GM21515 (cell line): ENCODE data around the gene AP5M1.
"Not testable (repeated sequence)": the region's sequence is repeated elsewhere in the genome, so short reads cannot be mapped to it uniquely, and the experiment has no call there.

ENCODE experiments used
- ATAC-seq: cut with Tn5 transposase; IDR thresholded peaks from one replicate; pipeline ENCODE4 v1.9.1; 2021; ENCODE audit not compliant: unreplicated experiment

Gene AP5M1, protein sequence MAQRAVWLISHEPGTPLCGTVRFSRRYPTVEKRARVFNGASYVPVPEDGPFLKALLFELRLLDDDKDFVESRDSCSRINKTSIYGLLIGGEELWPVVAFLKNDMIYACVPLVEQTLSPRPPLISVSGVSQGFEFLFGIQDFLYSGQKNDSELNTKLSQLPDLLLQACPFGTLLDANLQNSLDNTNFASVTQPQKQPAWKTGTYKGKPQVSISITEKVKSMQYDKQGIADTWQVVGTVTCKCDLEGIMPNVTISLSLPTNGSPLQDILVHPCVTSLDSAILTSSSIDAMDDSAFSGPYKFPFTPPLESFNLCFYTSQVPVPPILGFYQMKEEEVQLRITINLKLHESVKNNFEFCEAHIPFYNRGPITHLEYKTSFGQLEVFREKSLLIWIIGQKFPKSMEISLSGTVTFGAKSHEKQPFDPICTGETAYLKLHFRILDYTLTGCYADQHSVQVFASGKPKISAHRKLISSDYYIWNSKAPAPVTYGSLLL

DNA sequence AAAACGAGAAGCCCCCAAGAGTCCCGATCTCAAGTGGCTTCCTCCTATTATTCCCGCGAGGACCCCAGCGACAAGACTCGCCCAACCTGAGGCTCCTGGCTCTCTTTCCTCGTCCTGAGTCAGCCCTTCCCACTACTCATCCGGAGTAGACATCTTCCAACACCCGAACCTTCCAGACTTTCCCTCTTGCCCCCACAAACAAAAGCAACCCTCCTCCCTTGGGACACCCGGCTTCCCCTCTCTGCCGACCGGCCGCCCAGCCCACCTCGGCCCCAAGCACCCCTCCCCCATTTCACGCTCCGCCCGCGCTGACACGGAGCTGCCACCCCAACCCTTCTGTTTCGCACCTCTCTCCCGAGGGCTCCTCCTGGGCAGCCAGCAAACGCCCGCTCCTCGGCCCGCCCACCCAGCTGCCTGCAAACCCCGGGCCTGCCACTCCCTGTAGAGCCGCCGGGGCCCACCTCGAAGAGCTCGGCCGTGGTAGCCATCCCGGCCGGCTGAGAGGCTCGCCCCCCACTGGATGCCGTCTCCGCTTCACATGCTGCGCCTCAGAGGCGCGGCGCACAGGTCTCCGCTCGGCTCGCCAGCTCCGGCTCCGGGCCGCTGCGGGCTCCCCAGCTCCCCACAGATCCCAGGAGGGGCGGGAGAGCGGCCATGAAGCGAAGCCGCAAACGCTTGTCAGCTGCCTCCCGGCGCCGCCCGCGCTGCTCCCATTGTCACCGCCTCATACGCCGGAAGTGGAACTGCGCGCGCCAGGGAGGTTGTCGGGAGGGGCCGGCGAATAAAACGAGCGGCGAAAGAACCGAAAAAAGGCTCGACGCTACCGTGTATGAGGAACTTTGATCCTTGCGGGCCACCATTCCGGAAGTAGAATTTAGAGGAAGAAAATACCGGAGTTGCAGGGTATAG, at the start of gene AP5M1, which contains the start of gene EXOC5:
AP5M1 (plus strand) TSS at position 811 of the 909 bp plus-strand sequence. CDS start 344 bp downstream, outside the sequence.
EXOC5 (minus strand) TSS at position 745 of the 909 bp plus-strand sequence; CDS start at position 488, 257 bp downstream.
- ATAC-seq, result peak; percentile 90

DNA sequence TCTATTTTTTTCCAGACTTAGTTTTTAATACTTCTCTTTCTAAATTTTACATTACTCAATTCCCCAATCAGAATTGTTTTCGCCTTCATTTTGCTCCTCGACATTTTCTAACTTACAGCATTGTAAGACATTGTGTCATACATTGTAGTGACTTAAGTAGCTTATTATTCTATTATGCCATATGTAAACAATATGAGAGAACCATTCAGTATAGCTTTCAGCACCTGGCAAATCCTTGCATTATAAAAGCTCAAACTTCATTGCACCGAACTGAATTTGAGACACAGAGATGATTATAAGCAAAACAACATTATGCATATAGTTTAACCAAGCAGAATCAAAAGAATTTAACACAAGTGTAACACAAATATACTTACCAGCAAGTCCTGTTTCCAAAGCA, 46.8 kb upstream of the AP5M1 start:
- no peak for ATAC-seq

DNA sequence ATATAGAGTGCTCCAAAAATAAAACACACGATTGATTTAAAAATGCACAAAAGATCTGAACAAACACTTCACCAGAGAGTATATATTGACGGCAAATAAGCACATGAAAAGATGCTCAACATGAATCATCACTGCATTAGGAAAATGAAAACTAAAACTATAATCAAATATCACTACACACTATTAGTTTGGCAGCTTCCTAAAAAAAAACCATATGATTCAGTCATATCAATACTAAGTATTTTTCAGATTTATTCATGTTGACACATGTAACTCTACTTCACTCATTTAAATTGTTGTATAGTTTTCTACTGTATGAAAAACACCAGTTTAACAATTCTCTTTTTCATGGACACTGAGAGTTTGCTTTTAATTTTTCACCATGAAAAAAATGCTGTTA, 41.7 kb upstream of the AP5M1 start:
- ATAC-seq, result no peak

DNA sequence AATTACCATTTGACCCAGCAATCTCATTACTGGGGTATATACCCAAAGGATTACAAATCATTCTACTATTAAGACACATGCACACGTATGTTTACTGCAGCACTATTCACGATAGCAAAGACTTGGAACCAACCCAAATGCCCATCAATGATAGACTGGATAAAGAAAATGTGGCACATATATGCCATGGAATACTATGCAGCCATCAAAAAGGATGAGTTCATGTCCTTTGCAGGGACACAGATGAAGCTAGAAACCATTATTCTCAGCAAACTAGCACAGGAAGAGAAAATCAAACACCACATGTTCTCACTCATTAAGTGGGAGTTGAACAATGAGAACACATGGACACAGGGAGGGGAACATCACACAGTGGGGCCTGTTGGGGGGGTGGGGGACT, 40.5 kb upstream of the AP5M1 start:
- ATAC-seq, result not testable (repeated sequence)

DNA sequence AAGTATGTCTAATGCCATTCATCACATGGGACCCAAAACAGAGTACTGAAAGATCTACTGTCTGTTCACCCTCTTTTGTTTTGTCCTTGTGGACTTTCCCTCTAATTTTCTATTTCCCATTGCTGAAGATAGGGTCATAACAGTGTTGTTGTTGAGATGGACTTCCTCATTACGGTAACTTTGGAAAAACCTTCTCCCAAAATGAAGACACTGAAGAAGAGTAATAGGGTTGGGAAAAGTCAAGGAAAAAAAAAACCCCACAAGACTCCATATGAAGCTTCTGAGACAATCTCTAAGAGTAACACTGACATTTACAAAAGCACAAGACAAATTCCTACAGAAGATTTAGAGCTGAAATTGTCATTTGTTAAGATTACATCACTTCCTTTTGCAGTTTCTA, 36.8 kb upstream of the AP5M1 start:
- ATAC-seq, result no peak

DNA sequence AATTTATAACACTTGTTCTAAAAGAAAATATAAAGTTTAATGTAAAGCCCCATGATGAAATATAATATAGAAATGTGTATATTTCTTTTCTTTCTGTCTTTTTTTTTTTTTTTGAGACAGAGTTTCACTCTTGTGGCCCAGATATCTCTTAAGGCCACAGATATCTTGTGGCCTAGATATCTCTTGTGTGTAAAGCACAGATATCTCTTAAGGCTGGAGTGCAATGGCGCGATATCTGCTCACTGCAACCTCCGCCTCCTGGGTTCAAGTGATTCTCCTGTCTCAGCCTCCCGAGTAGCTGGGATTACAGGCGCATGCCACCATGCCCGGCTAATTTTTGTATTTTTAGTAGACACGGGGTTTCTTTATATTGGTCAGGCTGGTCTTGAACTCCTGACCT, 28.7 kb upstream of the AP5M1 start:
- ATAC-seq, result not testable (repeated sequence)

DNA sequence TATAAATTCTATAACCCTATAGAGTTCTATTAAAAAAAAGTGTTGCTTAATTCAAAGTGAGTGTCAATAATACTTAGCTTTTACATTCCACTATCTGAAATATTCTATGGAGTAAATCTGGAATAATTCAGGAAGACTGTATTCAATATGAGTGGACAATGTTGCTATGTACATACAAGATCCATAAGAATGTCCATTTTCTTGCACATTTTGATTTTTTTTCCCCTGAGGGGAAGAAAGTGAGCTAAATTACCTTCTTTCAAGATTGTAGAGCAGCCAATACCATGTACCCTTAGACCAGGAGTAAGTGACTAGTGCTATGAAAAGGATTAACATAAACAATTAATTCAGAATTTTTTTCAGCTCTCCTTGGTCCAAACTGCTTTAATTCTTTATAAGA, 25.5 kb upstream of the AP5M1 start:
- no peak for ATAC-seq

DNA sequence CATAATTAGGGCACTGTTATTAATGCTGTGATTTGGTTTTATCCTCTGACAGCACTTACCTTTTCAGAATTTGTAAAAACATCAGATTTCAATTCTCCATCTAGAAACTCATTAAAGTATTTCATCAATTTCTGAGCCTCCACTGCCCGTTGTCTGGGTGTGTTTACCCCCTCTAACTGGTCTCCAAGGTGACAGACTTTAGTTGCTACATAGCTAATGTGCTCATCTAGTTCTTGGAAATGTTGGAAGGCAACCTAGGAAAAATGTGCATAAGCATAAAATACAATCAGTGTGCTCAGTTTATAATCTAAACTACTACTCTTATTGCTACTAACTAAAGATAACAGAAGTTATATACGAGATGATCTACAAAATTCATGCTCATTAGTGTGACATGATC, 24.7 kb upstream of the AP5M1 start:
- ATAC-seq, result no peak

DNA sequence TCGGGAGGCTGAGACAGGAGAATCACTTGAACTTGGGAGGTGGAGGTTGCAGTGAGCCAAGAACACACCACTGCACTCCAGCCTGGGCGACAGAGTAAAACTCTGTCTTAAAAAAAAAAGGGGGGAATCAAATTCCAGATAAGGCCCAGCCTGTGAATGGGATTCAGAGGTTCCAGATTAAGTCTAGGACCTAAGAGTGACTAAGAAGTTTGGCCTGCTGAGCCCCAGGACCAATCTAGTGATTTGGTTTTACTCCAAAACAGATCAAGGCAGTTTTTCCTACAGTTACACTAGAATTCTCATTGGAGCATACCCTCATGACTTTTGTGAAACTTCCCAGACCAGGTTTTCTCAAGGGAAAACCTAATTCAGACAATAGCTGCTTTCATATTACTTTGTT, 22.8 kb upstream of the AP5M1 start:
- no peak for ATAC-seq

DNA sequence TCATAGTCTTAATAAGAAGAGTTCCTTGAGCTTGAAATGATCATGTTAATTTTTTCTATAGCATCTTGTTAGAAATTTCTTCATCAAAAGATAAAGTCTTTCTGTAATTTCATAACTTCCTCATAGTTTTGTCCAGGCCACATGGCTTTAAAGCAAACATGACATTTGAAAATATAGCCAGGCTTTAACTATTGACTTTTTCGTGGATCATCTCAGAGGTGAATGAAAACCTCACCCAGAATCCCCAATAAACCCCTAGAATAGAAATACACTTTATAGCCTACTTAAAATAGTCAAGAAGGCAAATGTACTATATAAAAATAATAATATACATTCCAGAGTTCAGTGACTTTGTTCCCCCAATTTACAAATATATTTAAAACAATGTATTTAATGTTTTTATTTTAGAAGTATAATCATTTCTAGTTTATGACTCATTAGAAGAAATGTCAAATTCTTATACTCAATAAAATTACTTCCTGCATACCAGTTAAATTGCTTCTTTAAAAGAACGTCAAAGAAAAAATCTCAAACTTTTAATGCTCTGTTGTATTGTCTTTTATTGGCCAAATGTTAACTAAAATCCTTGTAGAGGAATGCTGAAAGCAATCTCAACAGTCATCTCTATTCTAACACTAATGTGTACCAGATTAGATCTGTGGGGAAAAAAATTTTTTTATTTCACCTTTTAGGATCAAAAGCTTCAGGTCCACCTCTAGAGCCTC, 21.7 kb upstream of the AP5M1 start:
- ATAC-seq, result no peak

DNA sequence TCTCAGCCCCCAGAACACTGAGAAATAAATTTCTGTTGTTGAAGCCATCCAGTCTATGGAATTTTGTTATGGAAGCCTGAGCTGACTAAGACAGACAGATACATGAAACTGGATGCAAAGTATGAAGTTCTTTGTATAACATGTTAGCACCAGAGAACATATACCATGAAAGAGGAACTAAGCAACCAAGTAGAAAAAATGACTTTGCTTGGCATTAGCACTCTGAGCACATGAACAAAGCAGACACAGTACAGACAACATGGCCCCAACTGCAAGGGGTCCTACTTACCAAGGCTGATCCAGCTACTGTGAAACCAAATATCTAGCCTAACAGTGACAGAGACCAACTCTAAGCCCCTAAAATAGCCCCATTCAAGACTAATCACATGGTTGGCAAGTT, 13.9 kb upstream of the AP5M1 start:
- peak; percentile 72 for ATAC-seq

DNA sequence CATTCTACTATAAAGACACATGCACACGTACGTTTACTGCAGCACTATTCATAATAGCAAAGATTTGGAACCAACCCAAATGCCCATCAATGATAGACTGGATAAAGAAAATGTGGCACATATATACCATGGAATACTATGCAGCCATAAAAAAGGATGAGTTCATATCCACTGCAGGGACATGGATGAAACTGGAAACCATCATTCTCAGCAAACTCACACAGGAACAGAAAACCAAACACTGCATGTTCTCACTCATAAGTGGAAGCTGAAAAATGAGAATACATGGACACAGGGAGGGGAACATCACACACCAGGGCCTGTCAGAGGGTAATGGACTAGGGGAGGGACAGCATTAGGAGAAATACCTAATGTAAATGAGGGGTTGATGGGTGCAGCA, 10.6 kb upstream of the AP5M1 start:
- not testable (repeated sequence) for ATAC-seq

DNA sequence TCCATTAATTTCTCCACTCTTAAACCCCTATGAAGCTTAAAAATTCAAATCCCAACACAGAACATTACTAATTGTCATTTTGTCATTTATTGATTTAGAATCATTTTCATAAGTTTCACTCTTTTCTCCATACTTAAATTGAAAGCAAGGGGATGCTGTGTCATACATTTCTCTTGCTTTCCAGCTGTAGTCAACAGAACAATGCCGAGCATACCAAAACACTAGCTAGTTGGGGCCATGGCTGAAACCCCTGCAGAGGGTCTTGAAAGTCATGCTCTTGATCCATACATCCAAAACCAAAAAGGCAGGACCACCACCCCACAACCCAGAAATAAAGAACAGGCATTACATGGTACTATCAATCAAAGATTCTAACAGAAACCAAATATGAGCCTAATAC, 9.1 kb upstream of the AP5M1 start:
- no peak for ATAC-seq

DNA sequence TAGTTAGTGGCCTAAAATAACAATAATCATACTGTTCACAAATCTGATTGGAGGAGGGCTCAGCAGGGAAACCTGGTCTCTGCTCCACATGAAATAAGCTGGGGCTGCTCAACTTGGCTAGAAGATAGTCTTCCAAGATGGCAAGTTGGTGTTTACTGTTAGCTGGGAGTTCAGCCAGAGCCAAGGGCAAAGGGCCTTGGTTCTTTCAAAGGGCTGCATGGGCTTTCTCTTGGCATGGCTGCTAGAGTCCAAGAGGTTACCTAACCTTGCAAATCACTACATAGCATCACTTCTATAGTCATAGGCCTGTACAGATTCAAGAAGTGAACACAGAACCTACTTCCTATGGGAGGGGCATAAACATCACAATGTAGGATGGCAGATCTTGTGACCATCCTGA, 7.2 kb upstream of the AP5M1 start:
- ATAC-seq, result no peak

DNA sequence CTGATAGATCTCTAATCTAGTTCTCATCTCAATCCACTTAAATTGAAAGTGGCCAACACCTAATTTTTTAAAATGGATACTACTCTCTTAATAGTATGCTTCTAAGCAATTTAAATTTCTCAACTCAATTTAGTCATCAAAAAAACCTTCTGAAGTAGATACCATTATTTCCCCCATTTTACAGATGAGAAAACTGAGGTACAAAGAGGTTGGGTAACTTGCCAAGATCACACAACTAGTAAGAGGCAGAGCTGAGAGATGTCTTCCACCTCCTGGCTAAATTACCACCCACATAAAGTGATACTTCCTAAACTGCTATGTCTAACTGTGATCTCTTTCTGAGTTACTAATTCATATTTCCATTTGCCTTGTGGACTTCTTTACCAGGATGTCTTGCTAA, 6.7 kb upstream of the AP5M1 start:
- ATAC-seq, result no peak

DNA sequence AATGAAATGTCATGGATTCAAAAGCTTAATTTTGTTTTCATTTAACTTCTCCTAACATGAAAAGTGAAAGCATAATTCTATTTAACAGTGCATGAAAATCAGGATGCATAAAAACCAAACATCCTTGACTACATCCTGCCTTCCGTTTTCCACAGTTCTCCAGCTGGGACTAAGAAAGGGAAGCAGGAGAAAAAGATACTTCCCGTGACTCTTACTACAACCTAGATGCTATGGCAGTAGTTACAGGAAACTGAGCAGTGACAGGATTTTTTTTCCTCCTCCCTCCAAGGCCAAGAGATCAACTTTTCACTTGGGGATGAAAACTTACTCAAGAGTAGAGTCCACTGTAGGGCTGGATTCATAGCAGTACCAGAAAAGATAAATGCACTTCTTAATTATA, 2.7 kb upstream of the AP5M1 start:
- no peak for ATAC-seq

DNA sequence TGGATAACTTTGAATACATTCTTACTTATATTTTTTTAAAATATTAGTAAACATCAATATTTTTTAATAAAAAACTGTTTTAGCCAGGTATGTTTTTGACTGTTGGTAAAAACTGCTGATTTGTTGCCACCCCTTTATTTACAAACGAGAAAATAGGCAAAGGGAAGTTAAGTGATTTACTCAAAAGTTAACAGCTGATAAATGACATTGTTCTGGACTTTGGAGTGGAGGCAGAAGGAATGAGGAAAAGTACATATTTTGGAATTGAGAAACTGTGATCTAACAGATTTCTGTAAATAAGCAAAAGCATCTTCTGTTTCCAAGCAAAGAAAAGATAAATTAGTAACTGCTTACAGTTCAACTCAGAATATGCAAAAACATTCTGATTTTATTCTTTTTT, 4.5 kb downstream of the AP5M1 start:
- ATAC-seq, result no peak

DNA sequence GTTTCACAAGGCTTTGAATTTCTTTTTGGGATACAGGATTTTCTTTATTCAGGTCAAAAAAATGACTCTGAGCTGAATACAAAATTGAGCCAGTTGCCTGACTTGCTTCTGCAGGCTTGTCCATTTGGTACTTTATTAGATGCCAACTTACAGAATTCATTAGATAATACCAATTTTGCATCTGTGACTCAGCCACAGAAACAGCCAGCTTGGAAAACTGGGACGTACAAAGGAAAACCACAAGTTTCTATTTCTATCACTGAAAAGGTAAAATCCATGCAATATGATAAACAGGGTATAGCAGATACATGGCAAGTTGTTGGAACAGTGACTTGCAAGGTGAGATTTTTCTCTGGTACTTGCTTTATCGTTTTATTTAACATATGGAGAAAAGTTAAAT, 5.8 kb downstream of the AP5M1 start:
- ATAC-seq, result no peak

DNA sequence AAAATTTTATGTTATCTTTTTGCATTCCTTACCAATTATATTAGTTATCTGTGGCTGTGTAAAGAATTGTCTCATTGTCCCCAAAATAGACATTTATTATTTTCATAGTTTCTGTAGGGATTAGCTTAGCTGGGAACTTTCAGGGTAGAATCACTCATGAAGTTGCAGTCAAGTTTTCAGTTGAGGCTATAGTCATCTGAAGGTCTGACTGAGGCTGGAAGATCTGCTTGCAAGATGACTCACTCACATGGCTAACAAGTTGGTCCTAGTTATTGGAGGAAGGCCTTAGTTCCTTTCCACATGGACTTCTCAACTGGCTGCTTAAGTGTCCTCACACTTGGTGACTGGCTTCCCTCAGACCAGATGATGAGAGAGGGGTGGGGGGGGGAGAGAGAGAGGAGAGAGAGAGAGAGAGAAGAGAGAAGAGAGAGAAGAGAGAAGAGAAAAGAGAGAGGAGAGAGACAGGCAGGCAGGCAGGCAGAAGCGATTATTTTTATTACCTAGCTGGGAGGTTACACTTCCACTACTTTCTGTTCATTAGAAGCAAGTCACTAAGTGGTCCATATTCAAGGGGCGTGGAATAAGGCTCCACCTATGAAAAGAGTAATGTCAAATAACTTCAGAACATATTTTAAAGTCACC, 6.4 kb downstream of the AP5M1 start:
- ATAC-seq, result no peak

DNA sequence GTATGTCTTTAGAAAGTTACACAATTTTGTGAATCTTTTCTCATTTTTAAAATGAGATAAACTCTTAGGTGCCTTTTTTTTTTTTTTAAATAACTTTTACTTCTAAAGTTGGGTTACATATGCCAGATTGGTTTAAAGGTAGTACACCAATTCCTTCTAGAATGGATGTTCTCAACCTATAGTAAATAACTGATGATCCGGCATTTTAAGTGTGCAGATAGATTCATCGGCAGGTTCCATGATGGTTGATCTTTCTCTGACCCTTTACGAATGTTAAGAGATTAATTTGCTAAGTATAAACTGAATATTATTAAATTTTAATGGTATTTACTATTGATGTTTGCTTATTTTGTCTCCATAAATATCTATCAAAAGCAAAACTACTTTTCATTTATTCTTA, 8.3 kb downstream of the AP5M1 start:
- no peak for ATAC-seq

DNA sequence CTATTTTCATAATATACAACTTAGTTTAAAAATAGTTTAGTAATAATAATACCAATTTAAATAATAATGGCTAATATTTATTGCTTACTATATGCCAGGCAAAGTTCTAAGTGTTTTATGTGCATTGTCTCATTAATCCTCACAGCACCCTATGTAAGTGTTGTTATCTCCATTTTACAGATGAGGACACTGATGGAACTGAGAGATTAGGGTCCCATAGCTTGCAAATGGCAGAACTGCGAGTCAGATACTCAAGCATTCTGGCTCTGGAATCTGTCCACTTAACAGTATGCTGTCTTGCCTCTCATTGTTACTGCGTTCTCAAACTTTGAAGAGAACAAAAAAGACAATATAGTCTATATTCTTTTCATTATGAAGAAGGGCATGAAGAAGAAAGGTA, 19.0 kb downstream of the AP5M1 start:
- ATAC-seq, result no peak
